HEK293 (cell line): ENCODE measurements around the gene PTGIS.

ENCODE experiments used
- CTCF ChIA-PET: fragments of 350-600 bp; formaldehyde crosslinking; extraction: SDS; loops from one replicate; lab custom pipeline; 2021; ENCODE audit warnings: antibody characterized with exemption; lab: Yijun Ruan, JAX
- POLR2A ChIA-PET: fragments of 300-600 bp; formaldehyde crosslinking; extraction: SDS; loops from one replicate; lab custom pipeline; 2020; ENCODE audit warnings: antibody characterized with exemption, inconsistent platforms; lab: Yijun Ruan, JAX
- H3K27ac ChIP-seq: fragments of 200-500 bp; sonication (Bioruptor generic); 2 replicates; pipeline ENCODE4 v1.5.1; 2014; ENCODE audit warnings: low read depth, low read length, control low read depth, inconsistent platforms; ENCODE audit errors: extremely low read depth
- H3K36me3 ChIP-seq, 2 experiments: fragments of 200-500 bp in 1 of 2; sonication (Bioruptor generic) in 1 of 2; 1 replicate in 1 of 2; 2 replicates in 1 of 2; pipeline ENCODE4 v1.5.1; 2014 to 2017; ENCODE audit warnings: inconsistent platforms in 2 of 2, low read length in 2 of 2; ENCODE audit not compliant: control insufficient read depth in 2 of 2, insufficient read depth in 1 of 2
- H3K4me1 ChIP-seq: fragments of 200-500 bp; sonication (Bioruptor generic); 2 replicates; pipeline ENCODE4 v1.5.1; 2014; ENCODE audit warnings: mild to moderate bottlenecking, low read length, inconsistent platforms; ENCODE audit not compliant: control insufficient read depth, insufficient read depth
- H3K4me3 ChIP-seq: 2 replicates; pipeline ENCODE4 v1.5.1; 2011; ENCODE audit warnings: low read depth, mild to moderate bottlenecking, control low read depth, low read length, moderate library complexity
- H3K9me3 ChIP-seq: fragments of 200-500 bp; sonication (Bioruptor generic); 2 replicates; pipeline ENCODE4 v1.5.1; 2014; ENCODE audit warnings: low read depth, low read length, inconsistent platforms; ENCODE audit not compliant: control insufficient read depth, insufficient read depth
- CTCF ChIP-seq: fragments of 450-650 bp; formaldehyde crosslinking; IDR thresholded peaks from 2 replicates; pipeline ENCODE4 v1.5.1; 2016; ENCODE audit warnings: missing biosample characterization, missing genetic modification characterization
- HIC1 ChIP-seq: fragments of 450-650 bp; formaldehyde crosslinking; IDR thresholded peaks from 2 replicates; pipeline ENCODE4 v1.5.1; 2016; ENCODE audit warnings: missing biosample characterization, missing genetic modification characterization
- INSM2 ChIP-seq: fragments of 450-650 bp; formaldehyde crosslinking; IDR thresholded peaks from 2 replicates; pipeline ENCODE4 v1.5.1; 2016; ENCODE audit warnings: missing biosample characterization, missing genetic modification characterization
- OSR2 ChIP-seq: fragments of 450-650 bp; formaldehyde crosslinking; IDR thresholded peaks from 2 replicates; pipeline ENCODE4 v1.5.1; 2016; ENCODE audit warnings: missing biosample characterization, missing genetic modification characterization
- PRDM10 ChIP-seq: fragments of 450-650 bp; formaldehyde crosslinking; IDR thresholded peaks from 2 replicates; pipeline ENCODE4 v1.5.1; 2016; ENCODE audit warnings: missing biosample characterization, missing genetic modification characterization
- SCRT2 ChIP-seq: fragments of 450-650 bp; formaldehyde crosslinking; IDR thresholded peaks from 2 replicates; pipeline ENCODE4 v1.5.1; 2016; ENCODE audit warnings: missing biosample characterization, missing genetic modification characterization
- SP7 ChIP-seq: fragments of 450-650 bp; formaldehyde crosslinking; IDR thresholded peaks from 2 replicates; pipeline ENCODE4 v1.5.1; 2016; ENCODE audit warnings: missing biosample characterization, missing genetic modification characterization
- ZBTB10 ChIP-seq: fragments of 450-650 bp; formaldehyde crosslinking; IDR thresholded peaks from 2 replicates; pipeline ENCODE4 v1.5.1; 2016; ENCODE audit warnings: missing biosample characterization, missing genetic modification characterization
- ZBTB26 ChIP-seq: fragments of 450-650 bp; formaldehyde crosslinking; optimal IDR thresholded peaks from 2 replicates; pipeline ENCODE3; 2016; ENCODE audit warnings: missing biosample characterization, mild to moderate bottlenecking, missing genetic modification characterization
- ZBTB48 ChIP-seq: fragments of 450-650 bp; formaldehyde crosslinking; IDR thresholded peaks from 2 replicates; pipeline ENCODE4 v1.5.1; 2016; ENCODE audit warnings: missing biosample characterization, missing genetic modification characterization
- ZEB2 ChIP-seq: fragments of 450-650 bp; formaldehyde crosslinking; IDR thresholded peaks from 2 replicates; pipeline ENCODE4 v1.5.1; 2016; ENCODE audit warnings: missing biosample characterization, missing genetic modification characterization
- ZNF2 ChIP-seq: fragments of 450-650 bp; formaldehyde crosslinking; IDR thresholded peaks from 2 replicates; pipeline ENCODE4 v1.5.1; 2016; ENCODE audit warnings: missing biosample characterization, missing genetic modification characterization
- ZNF324 ChIP-seq: fragments of 450-650 bp; formaldehyde crosslinking; IDR thresholded peaks from 2 replicates; pipeline ENCODE4 v1.5.1; 2016; ENCODE audit warnings: missing biosample characterization, missing genetic modification characterization
- ZNF335 ChIP-seq: fragments of 450-650 bp; formaldehyde crosslinking; conservative IDR thresholded peaks from 2 replicates; pipeline ENCODE4 v1.5.1; 2016; ENCODE audit warnings: missing biosample characterization, missing genetic modification characterization
- ZNF580 ChIP-seq: fragments of 450-650 bp; formaldehyde crosslinking; IDR thresholded peaks from 2 replicates; pipeline ENCODE4 v1.5.1; 2016; ENCODE audit warnings: missing biosample characterization, missing genetic modification characterization
- ZNF600 ChIP-seq: fragments of 450-650 bp; formaldehyde crosslinking; IDR thresholded peaks from 2 replicates; pipeline ENCODE4 v1.5.1; 2016; ENCODE audit warnings: missing biosample characterization, missing genetic modification characterization
- ZNF629 ChIP-seq: fragments of 450-650 bp; formaldehyde crosslinking; IDR thresholded peaks from 2 replicates; pipeline ENCODE4 v1.5.1; 2017; ENCODE audit warnings: missing biosample characterization, missing genetic modification characterization
- ZNF654 ChIP-seq: fragments of 450-650 bp; formaldehyde crosslinking; IDR thresholded peaks from 2 replicates; pipeline ENCODE4 v1.5.1; 2016; ENCODE audit warnings: low read depth, missing biosample characterization, missing genetic modification characterization
- ZNF664 ChIP-seq: fragments of 450-650 bp; formaldehyde crosslinking; IDR thresholded peaks from 2 replicates; pipeline ENCODE4 v1.5.1; 2016; ENCODE audit warnings: missing biosample characterization, missing genetic modification characterization
- ZNF677 ChIP-seq: fragments of 450-650 bp; IDR thresholded peaks from 2 replicates; pipeline ENCODE4 v1.5.0; 2018; ENCODE audit warnings: missing biosample characterization, mild to moderate bottlenecking, missing genetic modification characterization, moderate library complexity

Gene PTGIS

GRCh38 chr20:49608752-49609670 lies 41.1 kb upstream of the PTGIS start:
- Histone ChIP-seq H3K27ac (no peak overlapping the region), H3K4me3 (peak overlapping the region; percentile 20), H3K9me3 (no peaks in the 10 kb centered on the region), H3K36me3 (no peaks in the 10 kb centered on the region), H3K4me1 (no peaks in the 10 kb centered on the region)
- POLR2A ChIA-PET, result interaction anchor here (1.1 kb wide), 1 partner anchor 67 kb away, joined by 4 read pairs; no protein-coding TSS in a partner anchor
- TF ChIP-seq ZBTB10 (0 out of 2 replicates have a peak, but pooled peaks have one; percentile 29), SP7 (tag by site-specific recombination) (peak; percentile 22; the same call in 1 of the 2 replicates), ZNF677 (tag by site-specific recombination) (no peak), ZNF664 (peak; percentile 47; the same call in 1 of the 2 replicates), INSM2 (tag by site-specific recombination) (no peak), ZNF335 (tag by site-specific recombination) (peak; percentile 88), ZBTB26 (tag by site-specific recombination) (peak; percentile 8), OSR2 (tag by site-specific recombination) (no peak), ZBTB48 (tag by site-specific recombination) (peak; percentile 69), SCRT2 (tag by site-specific recombination) (peak; percentile 46; the same call in 1 of the 2 replicates), HIC1 (no peak), ZNF629 (tag by site-specific recombination) (0 out of 2 replicates have a peak, but pooled peaks have one; percentile 17), ZEB2 (tag by site-specific recombination) (peak; percentile 58; the same call in 1 of the 2 replicates), ZNF324 (peak; percentile 28; the same call in 1 of the 2 replicates), ZNF580 (no peak), ZNF600 (tag by site-specific recombination) (peak; percentile 67; the same call in 1 of the 2 replicates), ZNF654 (peak; percentile 71), CTCF (peak; percentile 94), ZNF2 (peak; percentile 63; the same call in 1 of the 2 replicates), PRDM10 (peak; percentile 47)
- CTCF ChIA-PET, result interaction anchor here (0.6 to 10.1 kb wide), 58 partner anchors 11 to 1231 kb away, joined by 3 to 297 read pairs (median 4); partner anchors contain the start of gene SLC9A8
